Lower leg skin (tissue), 3 donors: Measurements from ENCODE around the gene CKMT2.

Source experiments
- POLR2A ChIP-seq, 2 donors: fragments of 450-650 bp; IDR thresholded peaks; one replicate each; pipeline ENCODE4 v1.6.1; 2016 to 2017; ENCODE audit warnings: antibody characterized with exemption in 2 of 2, mild to moderate bottlenecking in 1 of 2, moderate library complexity in 1 of 2
- TF ChIP-seq, protein P1 (sequence below), 3 donors: fragments of 450-650 bp; IDR thresholded peaks; one replicate each; pipeline ENCODE4 v1.5.1; 2016; ENCODE audit warnings: antibody characterized with exemption in 3 of 3, mild to moderate bottlenecking in 3 of 3, moderate library complexity in 2 of 3

DNA sequence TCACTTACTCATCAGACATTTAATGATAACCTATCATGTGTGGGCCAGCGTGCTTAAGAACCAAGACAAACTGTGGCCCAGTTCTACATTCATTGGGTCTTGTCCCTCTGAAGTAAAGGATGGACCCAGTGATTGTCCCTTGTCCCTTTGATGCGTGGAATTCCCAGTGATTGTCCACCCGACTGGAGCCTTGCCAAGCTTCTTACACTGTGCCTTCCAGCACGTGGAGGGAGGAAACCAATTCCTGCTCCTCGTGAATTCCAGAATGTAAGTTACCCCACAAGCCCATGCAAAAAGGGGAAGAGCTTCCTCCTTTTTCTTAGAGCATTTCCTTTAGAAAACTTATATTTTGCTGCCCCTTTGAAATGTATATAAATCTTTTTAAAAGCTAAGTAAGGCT lies 7.9 kb downstream of the CKMT2 start:
- TF ChIP-seq, protein P1, sequence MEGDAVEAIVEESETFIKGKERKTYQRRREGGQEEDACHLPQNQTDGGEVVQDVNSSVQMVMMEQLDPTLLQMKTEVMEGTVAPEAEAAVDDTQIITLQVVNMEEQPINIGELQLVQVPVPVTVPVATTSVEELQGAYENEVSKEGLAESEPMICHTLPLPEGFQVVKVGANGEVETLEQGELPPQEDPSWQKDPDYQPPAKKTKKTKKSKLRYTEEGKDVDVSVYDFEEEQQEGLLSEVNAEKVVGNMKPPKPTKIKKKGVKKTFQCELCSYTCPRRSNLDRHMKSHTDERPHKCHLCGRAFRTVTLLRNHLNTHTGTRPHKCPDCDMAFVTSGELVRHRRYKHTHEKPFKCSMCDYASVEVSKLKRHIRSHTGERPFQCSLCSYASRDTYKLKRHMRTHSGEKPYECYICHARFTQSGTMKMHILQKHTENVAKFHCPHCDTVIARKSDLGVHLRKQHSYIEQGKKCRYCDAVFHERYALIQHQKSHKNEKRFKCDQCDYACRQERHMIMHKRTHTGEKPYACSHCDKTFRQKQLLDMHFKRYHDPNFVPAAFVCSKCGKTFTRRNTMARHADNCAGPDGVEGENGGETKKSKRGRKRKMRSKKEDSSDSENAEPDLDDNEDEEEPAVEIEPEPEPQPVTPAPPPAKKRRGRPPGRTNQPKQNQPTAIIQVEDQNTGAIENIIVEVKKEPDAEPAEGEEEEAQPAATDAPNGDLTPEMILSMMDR (IDR thresholded peaks at IDR 0.05) = no peak
- TF ChIP-seq POLR2A (IDR thresholded peaks at IDR 0.05) = no peak
